Measurements from ENCODE around the gene KBTBD2. TPM values are rescaled to one million over a fixed set of nuclear protein-coding genes. Genes with fewer than 3 reads are reported as not detected.

Gene KBTBD2
- total and polyA plus RNA-seq, 12 donors: 13.3 to 34.1 (median 24.0) TPM

GRCh38 chr7:32890793-32891042 is 842 bp downstream of the KBTBD2 start:
- whole genome bisulfite sequencing, 2 donors: 0 to 1% methylated on average over 8 of the region's 8 CpGs
- TF ChIP-seq CTCF (IDR thresholded peaks at IDR 0.05): no peak
- H3K27ac ChIP-seq: peak overlapping the region; percentile 93 to 99 (median 98)
- peak overlapping the region; percentile 55 to 84 (median 75) for H3K4me3 ChIP-seq
- ATAC-seq (no peak), DNase-seq (no peak)
- peaks cover 0 to 68% (median 61%) of the 10 kb centered on the region in 9 donors for H3K4me1 ChIP-seq
- intact Hi-C loops (cut with DNase I): loop anchor here in 5 of 10 donors (5.0 kb wide), 7 partner anchors 43 to 398 kb away; partner anchors contain the start of genes FKBP9 (in 2 of the 5), AVL9 (in 1 of the 5), LSM5 (in 1 of the 5) and NT5C3A (in 1 of the 5)
- H3K36me3 ChIP-seq: no peaks in the 10 kb centered on the region
- H3K9me3 ChIP-seq: no peaks in the 10 kb centered on the region
- H3K27me3 ChIP-seq: no peaks in the 10 kb centered on the region

- no peaks in the 10 kb centered on the region for H3K9me3 ChIP-seq
- ATAC-seq (peak in 1 of 8 donors; percentile 26), DNase-seq (peak in 1 of 2 donors; percentile 30)
- H3K27ac ChIP-seq: peak overlapping the region; percentile 93 to 99 (median 98)
- TF ChIP-seq CTCF (IDR thresholded peaks at IDR 0.05): no peak
- peak overlapping the region; percentile 55 to 84 (median 75) for H3K4me3 ChIP-seq
- H3K36me3 ChIP-seq: no peaks in the 10 kb centered on the region
- 1% methylated on average over 16 of the region's 16 CpGs for WGBS, 2 donors
- H3K27me3 ChIP-seq: no peaks in the 10 kb centered on the region
- H3K4me1 ChIP-seq: peaks cover 0 to 73% (median 66%) of the 10 kb centered on the region in 9 donors
- intact Hi-C loops (cut with DNase I): loop anchor here in 5 of 10 donors (5.0 kb wide), 7 partner anchors 43 to 398 kb away; partner anchors contain the start of genes FKBP9 (in 2 of the 5), AVL9 (in 1 of the 5), LSM5 (in 1 of the 5) and NT5C3A (in 1 of the 5)
Measured at GRCh38 chr7:32890010-32890792, 1.4 kb downstream of the KBTBD2 start.

- ATAC-seq: no peak
- TF ChIP-seq CTCF (IDR thresholded peaks at IDR 0.05): no peak
- Histone ChIP-seq H3K4me1 (peaks cover 0 to 80% (median 77%) of the 10 kb centered on the region in 9 donors), H3K9me3 (no peaks in the 10 kb centered on the region), H3K27me3 (no peaks in the 10 kb centered on the region), H3K36me3 (no peaks in the 10 kb centered on the region), H3K27ac (peak overlapping the region in 4 of 10 donors; percentile 94 to 98 (median 96)), H3K4me3 (peak overlapping the region in 4 of 10 donors; percentile 22 to 84 (median 65))
- no peak for DNase-seq
- WGBS, 2 donors: 71 to 81% methylated on average over 6 of the region's 6 CpGs
- intact Hi-C loops (cut with DNase I): loop anchor here in 1 of 10 donors (5.0 kb wide), 1 partner anchor 396 kb away; the partner anchor contains the start of gene LSM5
Measured at GRCh38 chr7:32888505-32888904, 3.1 kb downstream of the KBTBD2 start.

- 51 to 52% methylated on average over 3 of the region's 3 CpGs for WGBS, 2 donors
Measured at GRCh38 chr7:32887395-32887794, 4.2 kb downstream of the KBTBD2 start.

More at GRCh38 chr7:32887395-32887794, 4.2 kb downstream of the KBTBD2 start:
- Histone ChIP-seq H3K4me3 (no peak overlapping the region), H3K27me3 (no peaks in the 10 kb centered on the region), H3K27ac (peak overlapping the region in 1 of 10 donors; percentile 94), H3K36me3 (no peaks in the 10 kb centered on the region), H3K4me1 (peaks cover 0 to 78% (median 75%) of the 10 kb centered on the region in 9 donors), H3K9me3 (no peaks in the 10 kb centered on the region)
- no peak for TF ChIP-seq CTCF (IDR thresholded peaks at IDR 0.05)
- ATAC-seq: no peak
- intact Hi-C loops (cut with DNase I): loop anchor here in 2 of 10 donors (2.0 to 5.0 kb wide), 2 partner anchors 17 to 395 kb away; partner anchors contain the start of gene LSM5 (in 1 of the 2)
- no peak for DNase-seq
